Measurements from ENCODE around the gene PARP15.

Gene PARP15

GRCh38 chr3:122576174-122576940 lies 1.1 kb upstream of the PARP15 start:
- DNase-seq: peak; percentile 22

- DNase-seq: no peak
Measured at GRCh38 chr3:122578069-122578740, 755 bp downstream of the PARP15 start.

GRCh38 chr3:122580470-122580869 lies 3.0 kb downstream of the PARP15 start:
- no peak for DNase-seq

GRCh38 chr3:122581622-122582021 lies 4.2 kb downstream of the PARP15 start:
- DNase-seq: no peak

- DNase-seq: no peak
Measured at GRCh38 chr3:122582390-122582789, 4.9 kb downstream of the PARP15 start.

GRCh38 chr3:122586098-122586497 lies 8.6 kb downstream of the PARP15 start:
- DNase-seq: no peak

- no peak for DNase-seq
Measured at GRCh38 chr3:122586773-122587485, 9.5 kb downstream of the PARP15 start.

GRCh38 chr3:122587572-122587971 lies 10.1 kb downstream of the PARP15 start:
- no peak for DNase-seq

- no peak for DNase-seq
Measured at GRCh38 chr3:122589297-122589696, 11.8 kb downstream of the PARP15 start.

- DNase-seq: no peak
Measured at GRCh38 chr3:122590610-122591009, 13.2 kb downstream of the PARP15 start.

GRCh38 chr3:122594025-122594424 lies 16.6 kb downstream of the PARP15 start:
- DNase-seq: no peak

GRCh38 chr3:122598151-122598550 lies 20.7 kb downstream of the PARP15 start:
- no peak for DNase-seq

- no peak for DNase-seq
Measured at GRCh38 chr3:122598556-122598955, 21.1 kb downstream of the PARP15 start.

- no peak for DNase-seq
Measured at GRCh38 chr3:122602011-122602710, 24.7 kb downstream of the PARP15 start.

- DNase-seq: no peak
Measured at GRCh38 chr3:122603056-122603455, 25.6 kb downstream of the PARP15 start.

- no peak for DNase-seq
Measured at GRCh38 chr3:122606330-122606729, 28.9 kb downstream of the PARP15 start.

- DNase-seq: no peak
Measured at GRCh38 chr3:122608916-122609315, 31.5 kb downstream of the PARP15 start.

GRCh38 chr3:122609798-122610559 lies 32.5 kb downstream of the PARP15 start:
- no peak for DNase-seq

- DNase-seq: no peak
Measured at GRCh38 chr3:122612696-122613095, 35.2 kb downstream of the PARP15 start.

- DNase-seq: no peak
Measured at GRCh38 chr3:122615303-122615702, 37.9 kb downstream of the PARP15 start.

GRCh38 chr3:122618614-122619013 lies 41.2 kb downstream of the PARP15 start:
- no peak for DNase-seq

- DNase-seq: no peak
Measured at GRCh38 chr3:122619040-122619439, 41.6 kb downstream of the PARP15 start.
